Measurements from ENCODE around the gene STXBP6.

The STXBP6 gene

GRCh38 chr14:25049568-25050268, at the start of gene STXBP6:
Gene STXBP6, minus strand, starts transcription at chr14:25050147. Its CDS starts 75,329 bp downstream, at chr14:24974818.
- TF ChIP-seq CTCF (IDR thresholded peaks at IDR 0.05; ENCODE audit: insufficient read depth, missing control alignments), result no peak
- FAIRE-seq (no peak), DNase-seq (ENCODE audit: insufficient read length, low spot score) (no peak)

- DNase-seq (ENCODE audit: insufficient read length, low spot score) (no peak), FAIRE-seq (no peak)
- no peak for TF ChIP-seq CTCF (IDR thresholded peaks at IDR 0.05; ENCODE audit: insufficient read depth, missing control alignments)
These were observed 47.2 kb upstream of the STXBP6 start for GRCh38 chr14:25097120-25097519.

- TF ChIP-seq CTCF (IDR thresholded peaks at IDR 0.05; ENCODE audit: insufficient read depth, missing control alignments), result no peak
- FAIRE-seq, result no peak
- no peak for DNase-seq (ENCODE audit: insufficient read length, low spot score)
These were observed 45.9 kb upstream of the STXBP6 start for GRCh38 chr14:25095736-25096437.

- FAIRE-seq, result no peak
These were observed 44.4 kb upstream of the STXBP6 start for GRCh38 chr14:25094171-25094907.

GRCh38 chr14:25092258-25092740, 42.4 kb upstream of the STXBP6 start:
- DNase-seq (ENCODE audit: insufficient read length, low spot score) (no peak), FAIRE-seq (no peak)
- TF ChIP-seq CTCF (IDR thresholded peaks at IDR 0.05; ENCODE audit: insufficient read depth, missing control alignments), result no peak

More at GRCh38 chr14:25094171-25094907, 44.4 kb upstream of the STXBP6 start:
- no peak for DNase-seq (ENCODE audit: insufficient read length, low spot score)
- no peak for TF ChIP-seq CTCF (IDR thresholded peaks at IDR 0.05; ENCODE audit: insufficient read depth, missing control alignments)

- no peak for TF ChIP-seq CTCF (IDR thresholded peaks at IDR 0.05; ENCODE audit: insufficient read depth, missing control alignments)
- DNase-seq (ENCODE audit: insufficient read length, low spot score) (no peak), FAIRE-seq (no peak)
These were observed 40.9 kb upstream of the STXBP6 start for GRCh38 chr14:25090716-25091454.

All from D721Med (cell line).